ENCODE measurements around the gene WHAMM.

Gene WHAMM

GRCh38 chr15:82845686-82846085 is 36.3 kb downstream of the WHAMM start:
- in situ Hi-C loops (cut with MboI; ENCODE audit: low sequenced_read_pairs, unreplicated experiment): no loop called here
- no peak for TF ChIP-seq CTCF (IDR thresholded peaks at IDR 0.05; ENCODE audit: borderline replicate concordance, control extremely low read depth, extremely low read depth, insufficient read depth, missing control alignments)
- DNase-seq (ENCODE audit: low spot score): no peak

- no peak for TF ChIP-seq CTCF (IDR thresholded peaks at IDR 0.05; ENCODE audit: borderline replicate concordance, control extremely low read depth, extremely low read depth, insufficient read depth, missing control alignments)
- in situ Hi-C loops (cut with MboI; ENCODE audit: low sequenced_read_pairs, unreplicated experiment): no loop called here
- no peak for DNase-seq (ENCODE audit: low spot score)
Observed at GRCh38 chr15:82846621-82847020, 37.2 kb downstream of the WHAMM start.

- no peak for TF ChIP-seq CTCF (IDR thresholded peaks at IDR 0.05; ENCODE audit: borderline replicate concordance, control extremely low read depth, extremely low read depth, insufficient read depth, missing control alignments)
- DNase-seq (ENCODE audit: low spot score): no peak
- in situ Hi-C loops (cut with MboI; ENCODE audit: low sequenced_read_pairs, unreplicated experiment): no loop called here
Observed at GRCh38 chr15:82847703-82848102, 38.3 kb downstream of the WHAMM start.

GRCh38 chr15:82848241-82848993 is 39.0 kb downstream of the WHAMM start:
- TF ChIP-seq CTCF (IDR thresholded peaks at IDR 0.05; ENCODE audit: borderline replicate concordance, control extremely low read depth, extremely low read depth, insufficient read depth, missing control alignments): no peak
- no peak for DNase-seq (ENCODE audit: low spot score)
- in situ Hi-C loops (cut with MboI; ENCODE audit: low sequenced_read_pairs, unreplicated experiment): no loop called here

GRCh38 chr15:82849556-82850512 is 40.4 kb downstream of the WHAMM start:
- peak; percentile 81 for DNase-seq (ENCODE audit: low spot score)
- in situ Hi-C loops (cut with MboI; ENCODE audit: low sequenced_read_pairs, unreplicated experiment): no loop called here
- peak; percentile 34 for TF ChIP-seq CTCF (IDR thresholded peaks at IDR 0.05; ENCODE audit: borderline replicate concordance, control extremely low read depth, extremely low read depth, insufficient read depth, missing control alignments)

- in situ Hi-C loops (cut with MboI; ENCODE audit: low sequenced_read_pairs, unreplicated experiment): no loop called here
- no peak for DNase-seq (ENCODE audit: low spot score)
- TF ChIP-seq CTCF (IDR thresholded peaks at IDR 0.05; ENCODE audit: borderline replicate concordance, control extremely low read depth, extremely low read depth, insufficient read depth, missing control alignments): no peak
Observed at GRCh38 chr15:82850731-82851130, 41.3 kb downstream of the WHAMM start.

All from GM13976 (cell line).